Right renal cortex interstitium (tissue), 3 donors: Measurements from ENCODE around the gene CD180. TPM values are rescaled to one million over a fixed set of nuclear protein-coding genes. Genes with fewer than 3 reads are reported as not detected.

Source experiments
- DNase-seq, 3 donors: peaks; one replicate each; pipeline ENCODE4 v3.0.0-alpha.2; 2013; ENCODE audit warnings: low read depth in 3 of 3, low spot score in 2 of 3
- polyA plus RNA-seq, 3 donors: library from polyadenylated mRNA; unstranded; fragments of 120-200 nt; gene quantifications; one replicate each; pipeline ENCODE4 v1.2.1, GENCODE V29; 2013; ENCODE audit not compliant: insufficient read length in 3 of 3

CD180 gene
- polyA plus RNA-seq, result under 1 TPM; 0.68 to 0.87 (median 0.78) TPM

GRCh38 chr5:67196537-67197059 lies at the start of gene CD180:
TSS of gene CD180 (minus strand) at chr5:67196799. CDS start at chr5:67196641, 158 bp downstream.
- DNase-seq, result no peak

GRCh38 chr5:67246108-67246507 lies 49.5 kb upstream of the CD180 start:
- DNase-seq, result peak in 1 of 3 donors; percentile 65

- DNase-seq, result no peak
Measured at GRCh38 chr5:67245259-67245846, 48.8 kb upstream of the CD180 start.

GRCh38 chr5:67244345-67244793 lies 47.8 kb upstream of the CD180 start:
- no peak for DNase-seq

- DNase-seq, result no peak
Measured at GRCh38 chr5:67243944-67244343, 47.3 kb upstream of the CD180 start.

- DNase-seq, result no peak
Measured at GRCh38 chr5:67243349-67243748, 46.8 kb upstream of the CD180 start.

GRCh38 chr5:67241326-67241725 lies 44.7 kb upstream of the CD180 start:
- DNase-seq, result no peak

- DNase-seq, result no peak
Measured at GRCh38 chr5:67240846-67241245, 44.2 kb upstream of the CD180 start.

- no peak for DNase-seq
Measured at GRCh38 chr5:67240065-67240464, 43.5 kb upstream of the CD180 start.

GRCh38 chr5:67238191-67238590 lies 41.6 kb upstream of the CD180 start:
- DNase-seq, result no peak

GRCh38 chr5:67235399-67236110 lies 39.0 kb upstream of the CD180 start:
- no peak for DNase-seq

GRCh38 chr5:67234671-67235176 lies 38.1 kb upstream of the CD180 start:
- DNase-seq, result no peak

GRCh38 chr5:67233075-67233474 lies 36.5 kb upstream of the CD180 start:
- no peak for DNase-seq

GRCh38 chr5:67223211-67223610 lies 26.6 kb upstream of the CD180 start:
- DNase-seq, result no peak

- DNase-seq, result no peak
Measured at GRCh38 chr5:67222243-67223025, 25.8 kb upstream of the CD180 start.

GRCh38 chr5:67221487-67222242 lies 25.1 kb upstream of the CD180 start:
- no peak for DNase-seq

GRCh38 chr5:67216564-67216963 lies 20.0 kb upstream of the CD180 start:
- no peak for DNase-seq

GRCh38 chr5:67215519-67216471 lies 19.2 kb upstream of the CD180 start:
- DNase-seq, result no peak
